ENCODE measurements around the gene CNTNAP2. TPM values are rescaled to one million over a fixed set of nuclear protein-coding genes. Genes with fewer than 3 reads are reported as not detected.

Gene CNTNAP2
- total RNA-seq, 1 experiment from 2014 or later: 60.0 TPM

DNA sequence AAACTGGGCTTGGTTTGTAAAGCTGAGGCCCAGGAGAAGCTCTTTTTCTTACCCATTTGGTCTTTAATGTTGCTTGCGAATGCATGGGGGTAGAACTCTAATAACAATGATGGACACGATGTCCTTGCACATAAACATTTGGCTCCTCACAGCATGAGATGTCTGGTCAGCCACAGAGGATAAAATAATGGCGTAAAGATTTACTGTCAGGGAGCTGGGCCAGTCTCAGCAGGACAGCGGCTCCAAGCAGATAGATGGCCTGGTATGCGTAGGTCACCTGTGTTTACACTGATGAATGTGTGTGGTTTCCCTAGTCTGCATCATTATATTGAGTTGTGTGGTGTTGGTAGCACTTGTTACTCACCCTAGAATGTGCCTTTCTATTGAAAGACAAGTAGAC, 537.4 kb downstream of the CNTNAP2 start:
- TF ChIP-seq EZH2 (IDR thresholded peaks at IDR 0.05; ENCODE audit: borderline replicate concordance, low read depth, low read length, poor library complexity, severe bottlenecking): no peak
- no peak for TF ChIP-seq CTCF (conservative IDR thresholded peaks at IDR 0.05; ENCODE audit: low read depth, low read length)
- POLR2A ChIA-PET (ENCODE audit: low non-redundant PET): no interaction called here
- no peaks in the 10 kb centered on the region for H3K27me3 ChIP-seq (replicated peaks; ENCODE audit: insufficient read depth, low read depth, low read length, poor library complexity)
- no peaks in the 10 kb centered on the region for H3K4me1 ChIP-seq (ENCODE audit: insufficient read depth, low read length, poor library complexity, severe bottlenecking)
- CTCF ChIA-PET: no interaction called here
- no peak overlapping the region for H3K27ac ChIP-seq (ENCODE audit: low read depth, low read length, poor library complexity, severe bottlenecking)
- no peak for DNase-seq (ENCODE audit: low spot score)
- no peak overlapping the region for H3K4me3 ChIP-seq (ENCODE audit: low read depth, low read length, poor library complexity, severe bottlenecking)
- no TSS peak for BruUV-seq (replicated peaks)
- no peaks in the 10 kb centered on the region for H3K36me3 ChIP-seq (ENCODE audit: insufficient read depth, low read length, poor library complexity, severe bottlenecking)
- intact Hi-C loops (cut with micrococcal nuclease; ENCODE audit: unreplicated experiment): no loop called here
- H3K9me3 ChIP-seq (ENCODE audit: low read depth, low read length, poor library complexity, severe bottlenecking): no peaks in the 10 kb centered on the region

GRCh38 chr7:146655928-146656797, 539.6 kb downstream of the CNTNAP2 start:
- intact Hi-C loops (cut with micrococcal nuclease; ENCODE audit: unreplicated experiment): no loop called here
- H3K4me1 ChIP-seq (ENCODE audit: insufficient read depth, low read length, poor library complexity, severe bottlenecking): no peaks in the 10 kb centered on the region
- no peak overlapping the region for H3K4me3 ChIP-seq (ENCODE audit: low read depth, low read length, poor library complexity, severe bottlenecking)
- ChIA-PET POLR2A (ENCODE audit: low non-redundant PET) (no interaction called here), CTCF (no interaction called here)
- no peaks in the 10 kb centered on the region for H3K27me3 ChIP-seq (replicated peaks; ENCODE audit: insufficient read depth, low read depth, low read length, poor library complexity)
- H3K27ac ChIP-seq (ENCODE audit: low read depth, low read length, poor library complexity, severe bottlenecking): no peak overlapping the region
- BruUV-seq (replicated peaks): no TSS peak
- DNase-seq (ENCODE audit: low spot score): no peak
- H3K36me3 ChIP-seq (ENCODE audit: insufficient read depth, low read length, poor library complexity, severe bottlenecking): no peaks in the 10 kb centered on the region
- H3K9me3 ChIP-seq (ENCODE audit: low read depth, low read length, poor library complexity, severe bottlenecking): no peaks in the 10 kb centered on the region
- TF ChIP-seq CTCF (conservative IDR thresholded peaks at IDR 0.05; ENCODE audit: low read depth, low read length) (no peak), EZH2 (IDR thresholded peaks at IDR 0.05; ENCODE audit: borderline replicate concordance, low read depth, low read length, poor library complexity, severe bottlenecking) (no peak)

DNA sequence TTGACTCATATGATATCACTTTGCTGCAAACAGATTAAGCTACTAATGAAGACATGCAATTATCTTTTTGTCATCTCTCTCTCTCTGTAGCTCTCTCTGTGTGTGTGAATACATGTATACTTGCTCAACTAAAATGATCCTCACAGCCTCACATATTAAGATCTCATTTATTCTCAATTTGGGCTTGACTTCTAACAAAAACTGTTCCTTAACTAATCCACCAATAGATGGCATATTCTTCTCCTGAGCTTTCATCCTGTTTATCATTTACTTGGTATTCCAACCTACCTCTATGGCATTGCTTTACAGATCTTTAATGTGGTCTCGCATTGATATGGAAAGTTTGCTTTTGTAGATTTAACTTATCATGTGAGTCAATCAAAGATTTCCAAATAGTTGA, 540.4 kb downstream of the CNTNAP2 start:
- no peak for DNase-seq (ENCODE audit: low spot score)
- no peak overlapping the region for H3K4me3 ChIP-seq (ENCODE audit: low read depth, low read length, poor library complexity, severe bottlenecking)
- H3K27ac ChIP-seq (ENCODE audit: low read depth, low read length, poor library complexity, severe bottlenecking): no peak overlapping the region
- ChIA-PET CTCF (no interaction called here), POLR2A (ENCODE audit: low non-redundant PET) (no interaction called here)
- no peaks in the 10 kb centered on the region for H3K9me3 ChIP-seq (ENCODE audit: low read depth, low read length, poor library complexity, severe bottlenecking)
- H3K27me3 ChIP-seq (replicated peaks; ENCODE audit: insufficient read depth, low read depth, low read length, poor library complexity): no peaks in the 10 kb centered on the region
- no peaks in the 10 kb centered on the region for H3K36me3 ChIP-seq (ENCODE audit: insufficient read depth, low read length, poor library complexity, severe bottlenecking)
- intact Hi-C loops (cut with micrococcal nuclease; ENCODE audit: unreplicated experiment): no loop called here
- no TSS peak for BruUV-seq (replicated peaks)
- no peaks in the 10 kb centered on the region for H3K4me1 ChIP-seq (ENCODE audit: insufficient read depth, low read length, poor library complexity, severe bottlenecking)
- TF ChIP-seq CTCF (conservative IDR thresholded peaks at IDR 0.05; ENCODE audit: low read depth, low read length) (no peak; the same call in 1 of the 2 replicates), EZH2 (IDR thresholded peaks at IDR 0.05; ENCODE audit: borderline replicate concordance, low read depth, low read length, poor library complexity, severe bottlenecking) (no peak)
